Bronchial epithelial cell (primary cell): ENCODE data around the gene EIPR1. TPM values are rescaled to one million over a fixed set of nuclear protein-coding genes. Genes with fewer than 3 reads are reported as not detected.

Experiments
- DNase-seq: peaks from one replicate; pipeline ENCODE4 v3.0.0-alpha.2; 2010; ENCODE audit warnings: low read depth
- FAIRE-seq: peaks from 2 replicates; lab custom pipeline; 2011; peaks lifted over from hg19 to GRCh38; lab: Jason Lieb, UNC
- H3K27me3 ChIP-seq: 2 replicates; pipeline ENCODE4 v1.5.1; 2011; ENCODE audit warnings: low read length; ENCODE audit not compliant: control insufficient read depth, insufficient read depth
- H3K36me3 ChIP-seq: 2 replicates; pipeline ENCODE4 v1.5.1; 2011; ENCODE audit warnings: low read length; ENCODE audit not compliant: control insufficient read depth, insufficient read depth
- H3K4me3 ChIP-seq: 2 replicates; pipeline ENCODE4 v1.5.1; 2011; ENCODE audit warnings: mild to moderate bottlenecking, low read depth, low read length, control low read depth
- CTCF ChIP-seq: IDR thresholded peaks from 2 replicates; pipeline ENCODE4 v1.5.1; 2011; ENCODE audit warnings: mild to moderate bottlenecking, moderate library complexity, low read length, control low read depth, inconsistent platforms; ENCODE audit not compliant: insufficient read depth, severe bottlenecking
- total RNA-seq: library from RNA; depleted of rRNA; stranded (reverse); fragments of >200 nt; gene quantifications from 2 replicates; pipeline ENCODE4 v1.2.1, GENCODE V29; 2014

EIPR1 gene
- total RNA-seq, 1 donor from 2014 or later, result 44.5 TPM

- FAIRE-seq, result no peak
- Histone ChIP-seq H3K36me3 (peaks cover 7% of the 10 kb centered on the region), H3K27me3 (no peaks in the 10 kb centered on the region), H3K4me3 (no peak overlapping the region)
- no peak for DNase-seq
- TF ChIP-seq CTCF, result no peak
These were observed 189.1 kb downstream of the EIPR1 start for GRCh38 chr2:3188405-3188946.

GRCh38 chr2:3187467-3187866 is 190.2 kb downstream of the EIPR1 start:
- no peak for FAIRE-seq
- no peaks in the 10 kb centered on the region for H3K27me3 ChIP-seq
- no peak for DNase-seq
- no peak overlapping the region for H3K4me3 ChIP-seq
- no peak for TF ChIP-seq CTCF
- H3K36me3 ChIP-seq, result peaks cover 5% of the 10 kb centered on the region

- Histone ChIP-seq H3K36me3 (peaks cover under 1% of the 10 kb centered on the region), H3K27me3 (no peaks in the 10 kb centered on the region), H3K4me3 (no peak overlapping the region)
- no peak for TF ChIP-seq CTCF
- no peak for DNase-seq
- no peak for FAIRE-seq
These were observed 190.9 kb downstream of the EIPR1 start for GRCh38 chr2:3186766-3187165.

- FAIRE-seq, result no peak
- no peaks in the 10 kb centered on the region for H3K36me3 ChIP-seq
These were observed 191.7 kb downstream of the EIPR1 start for GRCh38 chr2:3185910-3186309.

GRCh38 chr2:3185256-3185655 is 192.4 kb downstream of the EIPR1 start:
- no peak for FAIRE-seq
- no peaks in the 10 kb centered on the region for H3K27me3 ChIP-seq
- no peak for TF ChIP-seq CTCF
- DNase-seq, result no peak
- no peaks in the 10 kb centered on the region for H3K36me3 ChIP-seq
- no peak overlapping the region for H3K4me3 ChIP-seq

More at GRCh38 chr2:3185910-3186309, 191.7 kb downstream of the EIPR1 start:
- no peak for DNase-seq
- H3K4me3 ChIP-seq, result no peak overlapping the region
- no peaks in the 10 kb centered on the region for H3K27me3 ChIP-seq
- TF ChIP-seq CTCF, result no peak

GRCh38 chr2:3184167-3184566 is 193.5 kb downstream of the EIPR1 start:
- H3K36me3 ChIP-seq, result no peaks in the 10 kb centered on the region
- H3K4me3 ChIP-seq, result no peak overlapping the region
- TF ChIP-seq CTCF, result no peak
- no peaks in the 10 kb centered on the region for H3K27me3 ChIP-seq
- no peak for FAIRE-seq
- no peak for DNase-seq
